ENCODE results near the gene ENDOV. TPM values are rescaled to one million over a fixed set of nuclear protein-coding genes. Genes with fewer than 3 reads are reported as not detected.

The ENDOV gene
- polyA plus RNA-seq, 1 donor (not counting 4 experiments of a cell fraction or from before 2014, with no cell fraction given) = 10.9 TPM

DNA sequence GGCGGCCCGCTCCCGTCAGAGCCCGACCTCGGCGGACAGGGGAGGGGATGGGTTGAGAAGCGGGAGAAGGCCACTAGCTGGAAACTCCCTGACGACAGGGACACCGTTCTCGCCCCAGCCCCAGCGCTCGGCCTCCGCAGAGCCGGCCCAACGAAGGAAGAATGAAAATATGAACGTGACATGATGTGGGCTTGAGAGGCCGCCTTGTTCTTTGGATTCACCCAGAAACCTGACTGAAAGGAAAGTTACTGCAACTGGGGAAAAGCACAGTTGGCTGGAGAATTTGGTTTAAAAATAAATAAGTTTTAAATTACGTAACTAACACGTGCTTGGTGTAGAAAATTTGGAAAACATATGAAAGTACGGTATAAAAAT is 40.4 kb downstream of the ENDOV start:
- FAIRE-seq (no peak), DNase-seq (ENCODE audit: low read depth, low spot score) (no peak)
- H3K9ac ChIP-seq (ENCODE audit: control insufficient read depth, extremely low read depth, insufficient read depth, low read length) = peak overlapping the region; percentile 94
- no peaks in the 10 kb centered on the region for H3K79me2 ChIP-seq (ENCODE audit: control insufficient read depth, insufficient read depth, low read length)
- H3K9me1 ChIP-seq (ENCODE audit: control insufficient read depth, extremely low read depth, insufficient read depth, low read length) = no peaks in the 10 kb centered on the region
- no peaks in the 10 kb centered on the region for H3K36me3 ChIP-seq (ENCODE audit: control insufficient read depth in 2 of 2, extremely low read depth in 1 of 2, insufficient read depth in 2 of 2, low read length in 2 of 2)
- peak overlapping the region; percentile 64 to 89 (median 88) for H3K4me3 ChIP-seq (ENCODE audit: control insufficient read depth in 2 of 3, extremely low read depth in 1 of 3, insufficient read depth in 2 of 3, low read depth in 1 of 3, low read length in 3 of 3)
- H3K4me1 ChIP-seq (ENCODE audit: control insufficient read depth, extremely low read depth, insufficient read depth, low read length) = peaks cover 24% of the 10 kb centered on the region
- H3K9me3 ChIP-seq (ENCODE audit: control insufficient read depth, low read depth, low read length) = no peaks in the 10 kb centered on the region
- dilution Hi-C loops (cut with MboI; ENCODE audit: extremely low pct_ligation_motif_present, low sequenced_read_pairs) = no loop called here
- no peaks in the 10 kb centered on the region for H4K20me1 ChIP-seq (ENCODE audit: control insufficient read depth, extremely low read depth, insufficient read depth, low read length)
- H3K27me3 ChIP-seq (ENCODE audit: control insufficient read depth, extremely low read depth, insufficient read depth, low read length) = peaks cover 5% of the 10 kb centered on the region
- no peak for TF ChIP-seq EZH2 (IDR thresholded peaks at IDR 0.05; ENCODE audit: low read length)
- TF ChIP-seq, protein P1, sequence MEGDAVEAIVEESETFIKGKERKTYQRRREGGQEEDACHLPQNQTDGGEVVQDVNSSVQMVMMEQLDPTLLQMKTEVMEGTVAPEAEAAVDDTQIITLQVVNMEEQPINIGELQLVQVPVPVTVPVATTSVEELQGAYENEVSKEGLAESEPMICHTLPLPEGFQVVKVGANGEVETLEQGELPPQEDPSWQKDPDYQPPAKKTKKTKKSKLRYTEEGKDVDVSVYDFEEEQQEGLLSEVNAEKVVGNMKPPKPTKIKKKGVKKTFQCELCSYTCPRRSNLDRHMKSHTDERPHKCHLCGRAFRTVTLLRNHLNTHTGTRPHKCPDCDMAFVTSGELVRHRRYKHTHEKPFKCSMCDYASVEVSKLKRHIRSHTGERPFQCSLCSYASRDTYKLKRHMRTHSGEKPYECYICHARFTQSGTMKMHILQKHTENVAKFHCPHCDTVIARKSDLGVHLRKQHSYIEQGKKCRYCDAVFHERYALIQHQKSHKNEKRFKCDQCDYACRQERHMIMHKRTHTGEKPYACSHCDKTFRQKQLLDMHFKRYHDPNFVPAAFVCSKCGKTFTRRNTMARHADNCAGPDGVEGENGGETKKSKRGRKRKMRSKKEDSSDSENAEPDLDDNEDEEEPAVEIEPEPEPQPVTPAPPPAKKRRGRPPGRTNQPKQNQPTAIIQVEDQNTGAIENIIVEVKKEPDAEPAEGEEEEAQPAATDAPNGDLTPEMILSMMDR (optimal IDR thresholded peaks at IDR 0.05 in 1 of 3, IDR thresholded peaks at IDR 0.05 in 1 of 3, conservative IDR thresholded peaks at IDR 0.05 in 1 of 3; ENCODE audit: extremely low read depth in 1 of 3, insufficient read depth in 2 of 3, low read length in 3 of 3) = no peak
- peak overlapping the region; percentile 75 for H2AFZ ChIP-seq (ENCODE audit: control insufficient read depth, low read length)
- peak overlapping the region; percentile 89 for H3K27ac ChIP-seq (ENCODE audit: control insufficient read depth, insufficient read depth, low read length)
- H3K4me2 ChIP-seq (ENCODE audit: control insufficient read depth, extremely low read depth, insufficient read depth, low read depth, low read length) = peak overlapping the region; percentile 96

DNA sequence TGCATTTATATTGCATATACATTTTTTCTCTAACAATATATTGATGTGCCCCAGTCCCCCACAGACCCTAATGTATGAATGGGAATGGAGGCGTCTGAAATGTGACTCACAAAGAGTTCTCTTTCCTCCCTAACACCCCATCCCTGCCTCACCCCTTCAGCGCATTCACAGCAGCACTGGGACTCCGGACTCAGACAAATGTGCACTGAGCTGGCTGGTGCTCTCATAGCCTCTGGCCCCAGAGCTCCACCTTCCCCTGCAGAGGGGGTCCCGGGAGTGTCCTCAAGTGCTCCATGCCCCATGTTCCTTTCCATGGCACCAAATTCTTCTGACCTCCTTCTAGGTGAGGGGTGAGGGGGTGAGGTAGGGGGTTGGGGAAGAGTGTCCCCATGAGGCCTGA is 40.8 kb downstream of the ENDOV start:
- FAIRE-seq (no peak), DNase-seq (ENCODE audit: low read depth, low spot score) (no peak)
- Histone ChIP-seq H3K9me3 (ENCODE audit: control insufficient read depth, low read depth, low read length) (no peaks in the 10 kb centered on the region), H4K20me1 (ENCODE audit: control insufficient read depth, extremely low read depth, insufficient read depth, low read length) (no peaks in the 10 kb centered on the region), H3K9ac (ENCODE audit: control insufficient read depth, extremely low read depth, insufficient read depth, low read length) (peak overlapping the region; percentile 94), H2AFZ (ENCODE audit: control insufficient read depth, low read length) (peak overlapping the region; percentile 75), H3K36me3 (ENCODE audit: control insufficient read depth in 2 of 2, extremely low read depth in 1 of 2, insufficient read depth in 2 of 2, low read length in 2 of 2) (no peaks in the 10 kb centered on the region), H3K27ac (ENCODE audit: control insufficient read depth, insufficient read depth, low read length) (no peak overlapping the region), H3K27me3 (ENCODE audit: control insufficient read depth, extremely low read depth, insufficient read depth, low read length) (peaks cover 5% of the 10 kb centered on the region), H3K4me2 (ENCODE audit: control insufficient read depth, extremely low read depth, insufficient read depth, low read depth, low read length) (peak overlapping the region; percentile 96), H3K79me2 (ENCODE audit: control insufficient read depth, insufficient read depth, low read length) (no peaks in the 10 kb centered on the region), H3K4me3 (ENCODE audit: control insufficient read depth in 2 of 3, extremely low read depth in 1 of 3, insufficient read depth in 2 of 3, low read depth in 1 of 3, low read length in 3 of 3) (peak overlapping the region; percentile 64 to 89 (median 88)), H3K4me1 (ENCODE audit: control insufficient read depth, extremely low read depth, insufficient read depth, low read length) (peaks cover 24% of the 10 kb centered on the region), H3K9me1 (ENCODE audit: control insufficient read depth, extremely low read depth, insufficient read depth, low read length) (no peaks in the 10 kb centered on the region)
- no peak for TF ChIP-seq EZH2 (IDR thresholded peaks at IDR 0.05; ENCODE audit: low read length)
- dilution Hi-C loops (cut with MboI; ENCODE audit: extremely low pct_ligation_motif_present, low sequenced_read_pairs) = no loop called here
